OCI-LY7 (cell line): ENCODE measurements around the gene FBXL14.

ENCODE experiments used
- EZH2phosphoT487 ChIP-seq: fragments of 200-600 bp; sonication (generic); IDR thresholded peaks from 2 replicates; pipeline ENCODE4 v1.6.1; 2018; ENCODE audit warnings: low read depth, borderline replicate concordance, mild to moderate bottlenecking, mixed run types, antibody characterized with exemption, low read length, moderate library complexity, mixed read lengths
- TF ChIP-seq, protein P1 (sequence below): fragments of 200-600 bp; sonication (generic); conservative IDR thresholded peaks from 2 replicates; pipeline ENCODE4 v1.5.1; 2014; ENCODE audit warnings: mild to moderate bottlenecking, antibody characterized with exemption, low read length, moderate library complexity, mixed read lengths

DNA sequence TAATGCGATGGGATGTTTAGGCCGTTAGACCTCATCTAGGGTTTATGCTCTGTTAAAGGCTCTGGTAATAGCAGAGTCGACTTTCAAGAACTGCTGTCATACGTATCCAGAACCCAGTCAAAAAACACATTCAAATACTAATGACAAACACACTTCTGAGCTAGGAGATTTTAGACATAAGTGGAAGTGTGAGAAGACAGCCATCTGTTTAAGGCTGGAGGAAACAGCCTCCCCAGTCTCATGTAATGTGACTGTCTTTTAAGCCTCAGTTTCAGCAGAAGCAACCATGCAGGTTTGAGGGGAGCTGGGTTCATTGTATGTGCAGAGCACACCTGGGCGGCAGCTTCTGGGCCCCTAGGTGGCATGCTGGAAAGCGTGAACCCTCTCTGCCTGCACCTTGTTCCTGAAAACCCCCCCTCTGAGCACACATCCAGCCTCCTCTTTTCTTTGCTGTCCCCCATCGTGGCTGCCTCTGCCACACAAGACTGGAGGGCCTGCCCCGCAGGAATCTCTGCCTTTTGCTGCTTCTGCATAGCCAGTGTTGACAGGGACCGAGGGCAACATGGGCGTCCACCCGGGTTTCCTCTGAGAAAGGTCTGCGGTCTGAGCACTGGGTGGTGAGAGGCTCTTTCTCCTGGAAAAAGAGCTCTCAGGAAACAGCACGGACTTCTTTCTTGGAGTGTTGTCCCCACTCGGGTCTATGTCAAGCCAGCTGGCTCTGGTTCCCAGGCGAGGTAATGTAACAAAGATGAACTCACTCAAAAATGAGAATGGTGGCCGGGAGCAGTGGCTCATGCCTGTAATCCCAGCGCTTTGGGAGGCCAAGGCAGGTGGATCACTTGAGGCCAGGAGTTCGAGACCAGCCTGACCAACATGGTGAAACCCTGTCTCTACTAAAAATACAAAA lies 46.2 kb upstream of the FBXL14 start:
- TF ChIP-seq, protein P1, sequence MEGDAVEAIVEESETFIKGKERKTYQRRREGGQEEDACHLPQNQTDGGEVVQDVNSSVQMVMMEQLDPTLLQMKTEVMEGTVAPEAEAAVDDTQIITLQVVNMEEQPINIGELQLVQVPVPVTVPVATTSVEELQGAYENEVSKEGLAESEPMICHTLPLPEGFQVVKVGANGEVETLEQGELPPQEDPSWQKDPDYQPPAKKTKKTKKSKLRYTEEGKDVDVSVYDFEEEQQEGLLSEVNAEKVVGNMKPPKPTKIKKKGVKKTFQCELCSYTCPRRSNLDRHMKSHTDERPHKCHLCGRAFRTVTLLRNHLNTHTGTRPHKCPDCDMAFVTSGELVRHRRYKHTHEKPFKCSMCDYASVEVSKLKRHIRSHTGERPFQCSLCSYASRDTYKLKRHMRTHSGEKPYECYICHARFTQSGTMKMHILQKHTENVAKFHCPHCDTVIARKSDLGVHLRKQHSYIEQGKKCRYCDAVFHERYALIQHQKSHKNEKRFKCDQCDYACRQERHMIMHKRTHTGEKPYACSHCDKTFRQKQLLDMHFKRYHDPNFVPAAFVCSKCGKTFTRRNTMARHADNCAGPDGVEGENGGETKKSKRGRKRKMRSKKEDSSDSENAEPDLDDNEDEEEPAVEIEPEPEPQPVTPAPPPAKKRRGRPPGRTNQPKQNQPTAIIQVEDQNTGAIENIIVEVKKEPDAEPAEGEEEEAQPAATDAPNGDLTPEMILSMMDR: no peak
- TF ChIP-seq EZH2phosphoT487: no peak
